Panc1 (cell line): ENCODE data around the gene BRSK1. TPM values are rescaled to one million over a fixed set of nuclear protein-coding genes. Genes with fewer than 3 reads are reported as not detected.
A peak's percentile ranks its signal among the peaks of the same experiment; 100 is the strongest.

Experiments used
- ATAC-seq: fragments of 200-7000 bp; cut with Tn5 transposase; 2 replicates; pipeline ENCODE4 v1.9.1; 2020; ENCODE audit warnings: mild to moderate bottlenecking, moderate library complexity
- BruUV-seq: library from RNA; stranded (reverse); fragments of 400-500 nt; replicated peaks from 2 replicates; lab custom pipeline; 2021; lab: Mats Ljungman, UMichigan
- CTCF ChIA-PET: fragments of 300-600 bp; sonication (Branson Sonifier 250); formaldehyde crosslinking; loops from one replicate; lab custom pipeline; 2022; ENCODE audit warnings: antibody characterized with exemption; lab: Charles Lee
- POLR2A ChIA-PET: fragments of 300-600 bp; sonication (Branson Sonifier 250); formaldehyde crosslinking; loops from one replicate; lab custom pipeline; 2022; ENCODE audit warnings: antibody characterized with exemption; lab: Charles Lee
- DNase-seq: peaks from one replicate; pipeline ENCODE4 v3.0.0-alpha.2; 2010; ENCODE audit warnings: low read depth, low spot score
- H3K27ac ChIP-seq: 2 replicates; pipeline ENCODE4 v1.5.1; 2011; ENCODE audit warnings: mild to moderate bottlenecking, low read length, inconsistent platforms
- H3K27me3 ChIP-seq: fragments of 200-500 bp; sonication (Bioruptor generic); 2 replicates; pipeline ENCODE4 v1.6.0; 2014; ENCODE audit warnings: low read length, inconsistent platforms; ENCODE audit not compliant: control insufficient read depth, insufficient read depth
- H3K36me3 ChIP-seq: fragments of 200-500 bp; sonication (Bioruptor generic); 2 replicates; pipeline ENCODE4 v1.5.1; 2014; ENCODE audit warnings: inconsistent platforms, mild to moderate bottlenecking, low read length, moderate library complexity; ENCODE audit not compliant: control insufficient read depth, insufficient read depth
- H3K4me1 ChIP-seq: 2 replicates; pipeline ENCODE4 v1.5.1; 2011; ENCODE audit warnings: inconsistent platforms, mild to moderate bottlenecking, low read length, moderate library complexity; ENCODE audit not compliant: control insufficient read depth, insufficient read depth
- H3K4me3 ChIP-seq, 2 experiments: 2 replicates each; pipeline ENCODE4 v1.5.1; 2011 to 2012; ENCODE audit warnings: low read depth in 2 of 2, low read length in 2 of 2, mild to moderate bottlenecking in 2 of 2, inconsistent platforms in 1 of 2, moderate library complexity in 1 of 2
- H3K9me3 ChIP-seq: fragments of 200-500 bp; sonication (Bioruptor generic); 2 replicates; pipeline ENCODE4 v1.5.1; 2014; ENCODE audit warnings: low read depth, mild to moderate bottlenecking, inconsistent platforms, low read length, moderate library complexity; ENCODE audit not compliant: control insufficient read depth, insufficient read depth
- CTCF ChIP-seq: fragments of 450-650 bp; IDR thresholded peaks from 2 replicates; pipeline ENCODE4 v1.5.1; 2017; ENCODE audit warnings: mild to moderate bottlenecking
- POLR2AphosphoS5 ChIP-seq: IDR thresholded peaks from 2 replicates; pipeline ENCODE4 v1.6.1; 2012; ENCODE audit warnings: mild to moderate bottlenecking, low read depth, low read length, moderate library complexity
- REST ChIP-seq, 2 experiments: IDR thresholded peaks; 2 replicates each; pipeline ENCODE4 v1.6.1; 2011 to 2012; ENCODE audit warnings: low read depth in 2 of 2, control low read depth in 1 of 2, low read length in 1 of 2, mild to moderate bottlenecking in 1 of 2, moderate library complexity in 1 of 2; ENCODE audit not compliant: insufficient read depth in 1 of 2
- SIN3A ChIP-seq: IDR thresholded peaks from 2 replicates; pipeline ENCODE4 v1.6.1; 2012; ENCODE audit warnings: low read depth, mild to moderate bottlenecking, low read length, moderate library complexity, borderline replicate concordance; ENCODE audit not compliant: insufficient read depth
- TCF7L2 ChIP-seq: IDR thresholded peaks from 2 replicates; pipeline ENCODE4 v1.6.1; 2011; ENCODE audit warnings: mild to moderate bottlenecking, low read depth, low read length, inconsistent platforms
- in situ Hi-C: cut with HindIII; loops from 2 replicates; pipeline ENCODE4 v1.10.0; 2016; ENCODE audit warnings: low sequenced_read_pairs, low pct_unique_long_range_greater_than_20kb
- intact Hi-C: fragments of 100-400 bp; cut with micrococcal nuclease; formaldehyde crosslinking; loops from one replicate; pipeline ENCODE4 v1.10.0; 2022; ENCODE audit not compliant: unreplicated experiment
- total RNA-seq: library from RNA; stranded (reverse); gene quantifications from one replicate; pipeline ENCODE4 v1.2.1, GENCODE V29; 2021; ENCODE audit not compliant: unreplicated experiment

BRSK1 gene
- total RNA-seq, 1 experiment from 2014 or later = 7.9 TPM

DNA sequence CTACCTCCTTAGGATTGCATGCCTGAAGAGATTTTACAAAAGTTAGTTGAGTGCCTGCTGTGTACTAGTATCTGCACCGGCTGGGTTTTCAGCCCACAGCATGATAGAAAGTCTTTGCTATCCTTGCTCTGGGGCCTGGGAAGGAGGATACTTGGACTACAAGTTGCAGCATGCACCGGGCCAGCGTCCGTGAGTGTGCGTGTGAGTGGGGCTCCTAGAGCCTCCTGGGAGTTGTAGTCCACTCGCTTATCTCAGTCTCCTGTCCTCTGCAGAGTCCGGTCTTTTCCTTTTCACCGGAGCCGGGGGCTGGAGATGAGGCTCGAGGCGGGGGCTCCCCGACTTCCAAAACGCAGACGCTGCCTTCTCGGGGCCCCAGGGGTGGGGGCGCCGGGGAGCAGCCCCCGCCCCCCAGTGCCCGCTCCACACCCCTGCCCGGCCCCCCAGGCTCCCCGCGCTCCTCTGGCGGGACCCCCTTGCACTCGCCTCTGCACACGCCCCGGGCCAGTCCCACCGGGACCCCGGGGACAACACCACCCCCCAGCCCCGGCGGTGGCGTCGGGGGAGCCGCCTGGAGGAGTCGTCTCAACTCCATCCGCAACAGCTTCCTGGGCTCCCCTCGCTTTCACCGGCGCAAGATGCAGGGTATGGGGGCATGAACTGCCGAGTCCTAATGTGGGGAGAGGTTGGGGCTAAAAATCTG, 20.6 kb downstream of the BRSK1 start:
- Histone ChIP-seq H3K27me3 (no peaks in the 10 kb centered on the region), H3K27ac (no peak overlapping the region), H3K4me1 (peaks cover 8% of the 10 kb centered on the region), H3K36me3 (no peaks in the 10 kb centered on the region), H3K9me3 (no peaks in the 10 kb centered on the region), H3K4me3 (no peak overlapping the region)
- ATAC-seq (peak; percentile 87), DNase-seq (no peak)
- intact Hi-C loops (no loop called here), in situ Hi-C loops (no loop called here)
- TF ChIP-seq SIN3A (no peak), CTCF (no peak), POLR2AphosphoS5 (no peak), REST (IDR thresholded peaks at IDR 0.05; ENCODE audit: insufficient read depth in 1 of 2, low read depth in 2 of 2, low read length in 1 of 2) (no peak), TCF7L2 (no peak)
- ChIA-PET POLR2A (interaction anchor here (1.4 kb wide), 1 partner anchor 35 kb away, joined by 7 read pairs; the partner anchor contains the start of gene KMT5C), CTCF (no interaction called here)
- no TSS peak for BruUV-seq

- peak; percentile 9; the same call in 1 of the 2 replicates for ATAC-seq
- ChIA-PET CTCF (no interaction called here), POLR2A (no interaction called here)
- in situ Hi-C loops = no loop called here
- DNase-seq = no peak
- Histone ChIP-seq H3K27ac (no peak overlapping the region), H3K9me3 (no peaks in the 10 kb centered on the region), H3K4me3 (no peak overlapping the region), H3K27me3 (no peaks in the 10 kb centered on the region), H3K4me1 (peaks cover 8% of the 10 kb centered on the region), H3K36me3 (no peaks in the 10 kb centered on the region)
- TF ChIP-seq SIN3A = no peak
- no peak for TF ChIP-seq CTCF
- no peak for TF ChIP-seq POLR2AphosphoS5
- TF ChIP-seq REST (IDR thresholded peaks at IDR 0.05; ENCODE audit: insufficient read depth in 1 of 2, low read depth in 2 of 2, low read length in 1 of 2) = no peak
- intact Hi-C loops = no loop called here
- no TSS peak for BruUV-seq
These were observed 21.2 kb downstream of the BRSK1 start for GRCh38 chr19:55304980-55305379.
